Left kidney (tissue), 2 donors: ENCODE data around the gene CHGA. TPM values are rescaled to one million over a fixed set of nuclear protein-coding genes. Genes with fewer than 3 reads are reported as not detected.

ENCODE experiments used
- DNase-seq: peaks from one replicate; pipeline ENCODE4 v3.0.0-alpha.2; 2013
- polyA plus RNA-seq: library from polyadenylated mRNA; unstranded; fragments of 120-200 nt; gene quantifications from one replicate; pipeline ENCODE4 v1.2.1, GENCODE V29; 2013; ENCODE audit not compliant: insufficient read length

The CHGA gene
- polyA plus RNA-seq, 1 donor, result not detected

DNA sequence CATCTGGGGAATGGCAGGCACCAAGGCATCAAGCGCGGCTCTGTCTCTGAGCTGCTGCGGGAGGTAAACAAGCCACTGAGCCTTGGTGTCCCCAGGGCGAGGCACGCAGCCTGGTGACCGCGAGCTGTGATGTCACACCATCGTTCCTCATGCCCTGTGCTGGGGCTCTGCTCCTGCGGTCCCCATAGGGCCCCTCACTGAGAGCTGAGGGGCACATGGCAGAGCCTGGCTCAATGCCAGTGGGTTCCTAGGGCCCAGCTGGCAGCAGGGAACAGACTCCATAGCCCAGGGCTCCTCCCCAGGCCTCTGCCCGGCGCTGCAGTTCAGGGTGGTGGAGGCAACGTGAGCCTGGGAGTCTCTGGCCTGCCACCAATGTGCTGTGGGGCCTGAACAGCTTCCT lies 22.6 kb downstream of the CHGA start:
- no peak for DNase-seq

GRCh38 chr14:92945959-92946846 lies 23.3 kb downstream of the CHGA start:
- no peak for DNase-seq

DNA sequence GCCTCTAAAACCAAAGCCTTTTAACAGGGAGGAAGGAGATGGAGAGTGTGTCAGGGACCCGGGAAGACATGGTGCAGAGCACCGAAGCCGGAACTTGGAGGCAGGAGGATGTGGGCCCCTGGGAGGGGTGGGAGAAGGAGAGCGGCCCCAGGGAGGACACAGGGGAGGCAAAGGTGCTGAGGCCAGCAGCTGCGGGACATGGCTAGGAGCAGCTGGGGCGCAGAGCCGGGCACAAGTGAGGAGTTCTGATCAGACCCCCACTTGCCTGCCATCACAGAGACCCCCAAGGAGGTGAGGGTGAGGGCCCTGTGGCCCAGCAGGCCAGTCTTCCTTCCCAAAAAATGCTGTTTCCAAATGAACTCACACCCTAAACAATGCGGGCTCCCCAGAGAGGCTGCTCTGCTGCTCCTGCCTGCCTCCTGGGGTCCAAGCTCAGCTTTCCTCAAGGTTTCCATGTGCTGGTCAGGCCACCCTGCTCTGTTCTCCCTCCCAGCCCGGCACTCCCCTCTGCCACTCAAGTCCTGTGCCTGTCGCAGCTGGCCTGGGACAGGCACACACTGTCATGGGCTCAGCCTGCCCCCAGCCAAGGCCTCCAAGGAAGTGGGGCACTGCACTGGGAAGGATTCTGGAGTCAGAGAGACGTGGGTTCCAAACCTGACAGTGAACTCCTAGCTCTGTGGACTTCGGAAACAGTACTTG lies 24.0 kb downstream of the CHGA start:
- no peak for DNase-seq

GRCh38 chr14:92948647-92949046 lies 25.7 kb downstream of the CHGA start:
- no peak for DNase-seq

DNA sequence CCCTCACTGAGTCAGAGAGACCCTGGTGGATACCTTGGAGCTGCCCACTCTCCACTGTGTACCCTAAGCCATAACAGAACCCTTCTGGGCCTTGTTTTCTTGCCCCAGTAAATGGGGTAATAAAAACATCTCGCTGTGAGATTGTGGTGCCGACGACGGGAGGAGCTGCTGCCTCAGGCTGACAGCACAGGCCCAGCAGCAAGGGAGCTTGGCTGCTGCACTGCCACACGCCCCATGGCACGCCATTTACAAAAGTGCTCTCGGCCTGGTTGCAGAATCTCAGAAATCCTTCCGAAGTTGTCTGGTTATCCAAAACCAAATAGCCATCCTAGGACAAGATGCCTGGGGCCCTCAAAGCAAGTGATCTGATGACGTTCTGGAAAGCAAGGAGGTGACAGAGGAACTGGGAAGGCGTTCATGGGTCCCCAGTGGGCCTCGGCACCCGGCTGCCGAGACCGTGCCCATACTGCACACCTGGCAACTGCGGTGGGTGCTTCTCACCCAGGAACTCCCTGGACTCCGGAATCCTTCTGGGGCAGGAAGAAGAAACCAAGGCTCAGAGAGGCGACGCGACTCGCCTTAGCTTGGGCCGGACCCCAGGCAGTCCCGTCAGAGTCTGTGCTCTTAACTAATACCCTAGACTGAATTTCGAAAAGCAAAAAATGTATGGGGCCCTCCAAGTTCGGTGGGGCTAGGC lies 26.7 kb downstream of the CHGA start:
- DNase-seq, result no peak

DNA sequence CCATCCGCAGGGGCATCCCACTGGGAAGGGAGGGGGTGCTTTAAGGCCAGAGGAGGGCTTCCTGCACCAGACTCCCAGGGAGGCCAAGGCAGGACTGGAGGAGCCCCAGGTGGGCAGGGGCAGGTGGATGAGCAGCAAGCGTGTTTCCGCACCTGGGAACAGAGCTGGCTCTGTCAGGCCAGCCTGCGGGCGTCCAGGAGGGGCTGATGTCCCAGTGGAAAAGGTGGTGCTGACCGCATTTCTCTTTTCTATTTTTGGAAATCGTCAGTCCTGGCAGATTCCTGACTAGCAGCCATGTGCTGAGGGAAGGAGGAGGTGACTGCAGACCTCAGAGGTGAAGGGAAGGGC lies 27.2 kb downstream of the CHGA start:
- no peak for DNase-seq

DNA sequence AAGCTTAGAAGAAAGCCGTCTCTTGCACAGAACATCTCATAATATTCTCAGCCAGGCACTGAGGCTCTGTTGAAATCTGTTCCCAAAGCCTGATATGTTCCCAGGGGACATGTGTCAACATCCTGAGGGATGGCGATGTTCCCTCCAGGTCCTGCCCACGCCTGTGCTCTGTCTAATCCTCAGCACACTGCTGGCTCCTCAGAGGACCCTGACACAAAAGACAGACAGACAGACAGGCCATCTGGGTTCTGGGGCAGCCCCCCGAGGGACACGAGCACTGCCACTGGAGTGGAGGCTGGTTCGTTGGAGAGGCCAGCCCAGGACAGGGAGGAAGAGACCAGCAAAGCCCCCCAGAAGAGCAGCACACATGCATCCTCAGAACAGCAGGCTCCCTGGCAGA lies 27.8 kb downstream of the CHGA start:
- no peak for DNase-seq

DNA sequence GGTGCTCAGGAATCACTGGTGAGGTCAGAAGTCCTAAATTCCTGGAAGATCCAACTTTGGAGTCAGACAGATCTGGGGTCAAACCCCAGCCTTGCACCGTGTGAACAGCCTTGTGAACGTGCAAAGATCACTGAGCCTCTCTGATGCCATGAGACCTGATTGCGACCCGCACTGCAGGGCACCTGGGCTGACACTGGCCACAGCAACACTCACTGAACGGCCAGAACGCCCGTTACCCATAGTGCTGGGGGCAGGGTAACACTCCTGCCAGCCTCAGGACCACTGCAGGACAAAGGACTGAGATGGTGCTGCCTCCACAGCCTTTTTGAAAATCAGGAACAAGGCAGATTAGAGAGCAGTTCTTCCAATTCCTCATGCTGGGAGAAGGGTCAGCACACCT lies 28.3 kb downstream of the CHGA start:
- DNase-seq, result no peak

DNA sequence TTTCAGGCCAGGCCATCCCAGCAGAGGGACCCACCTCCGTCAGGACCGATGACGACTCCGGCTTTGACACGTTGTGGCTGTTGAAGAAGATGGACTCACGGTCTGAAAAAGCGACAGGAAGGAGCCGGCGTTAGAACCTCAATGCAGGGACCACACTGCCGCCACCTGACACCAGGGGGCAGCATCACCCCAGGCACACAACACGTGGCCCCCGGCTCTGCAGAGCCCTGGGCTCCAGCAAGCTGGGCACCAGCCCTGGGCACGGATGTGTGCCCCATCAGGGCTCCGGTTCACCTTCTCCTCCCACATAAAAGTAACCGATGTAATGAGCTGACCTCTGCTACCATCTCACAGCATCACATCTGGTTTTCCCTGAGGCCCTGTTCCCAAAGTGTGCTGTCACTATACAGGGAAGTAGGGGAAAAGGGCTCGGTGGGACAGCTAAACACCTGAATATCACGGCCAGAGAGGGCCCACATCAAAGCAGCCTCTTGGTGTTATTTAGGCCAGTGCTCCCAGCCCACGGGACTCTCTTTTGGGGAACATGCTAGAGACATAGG lies 29.0 kb downstream of the CHGA start:
- peak; percentile 40 for DNase-seq

- DNase-seq, result no peak
Measured at GRCh38 chr14:92952481-92953298, 29.7 kb downstream of the CHGA start.

- no peak for DNase-seq
Measured at GRCh38 chr14:92953526-92953925, 30.6 kb downstream of the CHGA start.

- DNase-seq, result no peak
Measured at GRCh38 chr14:92954933-92955332, 32.0 kb downstream of the CHGA start.

GRCh38 chr14:92955381-92955780 lies 32.4 kb downstream of the CHGA start:
- no peak for DNase-seq

DNA sequence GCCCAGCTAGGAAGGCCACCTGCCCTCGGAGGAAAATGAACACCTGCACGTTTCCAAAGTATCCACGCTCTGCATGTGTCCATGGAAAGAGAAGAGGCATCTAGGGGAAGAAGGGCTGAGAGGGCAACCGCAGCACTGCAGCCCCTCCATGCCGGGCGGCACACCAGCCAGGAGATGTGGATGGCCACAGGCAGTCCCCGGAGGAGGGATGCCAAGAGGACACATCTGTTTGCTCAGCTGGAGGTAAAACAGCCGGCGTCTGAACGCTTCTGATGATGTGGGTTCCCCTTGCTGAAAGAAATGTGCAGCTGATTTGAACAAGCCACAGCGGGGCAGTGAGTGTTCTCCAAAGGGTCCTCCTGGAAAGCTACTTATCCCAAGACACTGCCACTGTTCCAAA lies 34.0 kb downstream of the CHGA start:
- DNase-seq, result no peak

GRCh38 chr14:92958373-92959188 lies 35.6 kb downstream of the CHGA start:
- no peak for DNase-seq

DNA sequence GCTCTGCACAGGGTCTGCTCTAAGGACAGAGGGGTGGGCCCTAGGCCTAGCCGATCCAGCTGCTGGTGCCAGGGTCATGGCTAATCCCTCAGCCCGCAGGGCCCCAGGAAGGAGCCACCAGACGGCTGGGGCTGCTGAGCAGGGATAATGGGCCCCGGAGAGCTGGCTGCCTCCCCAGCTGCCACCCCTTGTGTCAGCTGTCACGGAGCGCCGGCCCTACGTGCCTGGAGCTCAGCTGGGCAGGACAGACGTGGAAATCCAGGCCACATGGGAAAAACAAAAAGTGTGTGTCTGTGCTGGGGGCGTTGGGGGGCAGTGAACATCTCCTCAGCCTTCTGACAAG lies 36.2 kb downstream of the CHGA start:
- DNase-seq, result no peak

GRCh38 chr14:92959761-92960680 lies 37.1 kb downstream of the CHGA start:
- DNase-seq, result no peak

DNA sequence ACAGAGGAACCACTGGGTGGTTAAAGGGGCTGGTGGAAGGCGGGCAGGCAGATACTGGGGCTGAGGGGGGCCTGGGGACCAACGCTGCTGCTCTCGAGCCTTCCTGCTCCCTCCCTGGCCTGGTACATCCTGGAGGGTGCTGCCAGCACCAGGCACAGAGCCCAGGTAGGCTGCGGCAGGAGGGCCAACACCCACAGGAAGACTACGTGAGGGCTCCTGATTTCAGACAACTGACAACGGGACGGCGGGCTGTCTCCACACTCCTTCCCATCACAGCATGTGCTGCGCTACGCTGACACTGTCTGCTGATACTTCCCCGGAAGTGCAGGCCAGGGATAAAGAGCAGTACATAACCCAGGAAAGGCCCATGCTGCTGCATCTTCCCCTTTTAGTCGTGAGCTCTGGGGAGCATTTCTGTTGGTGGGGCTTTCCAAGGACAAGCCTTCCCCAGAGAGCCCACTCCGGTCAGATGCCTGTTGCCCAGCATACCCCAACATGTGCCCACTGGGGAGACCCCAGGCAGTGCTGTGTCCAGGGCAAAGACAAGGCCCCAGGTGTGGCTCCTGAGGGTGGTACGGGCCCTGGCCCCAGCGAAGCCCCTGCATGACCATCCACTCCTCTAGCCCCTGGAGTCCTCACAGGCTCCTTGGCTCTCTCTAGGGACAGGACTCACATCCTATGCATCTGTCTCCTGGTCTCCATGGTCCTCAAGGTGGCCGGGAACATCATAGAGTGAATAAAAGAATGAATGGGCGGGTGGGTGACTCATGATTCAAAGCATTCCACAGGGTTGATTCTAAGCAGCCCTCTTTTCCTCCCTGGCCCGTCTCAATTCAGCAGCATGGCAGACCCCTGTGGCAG lies 38.0 kb downstream of the CHGA start:
- no peak for DNase-seq

GRCh38 chr14:92961567-92961855 lies 38.6 kb downstream of the CHGA start:
- DNase-seq, result no peak
